LNCAP (cell line): ENCODE measurements around the gene PRDM5.

Experiments
- CTCF ChIP-seq: fragments of 450-650 bp; IDR thresholded peaks from 2 replicates; pipeline ENCODE4 v1.5.1; 2017; ENCODE audit warnings: mild to moderate bottlenecking

Gene PRDM5

GRCh38 chr4:120903419-120903818, 19.1 kb downstream of the PRDM5 start:
- no peak for TF ChIP-seq CTCF

- TF ChIP-seq CTCF, result no peak
These were observed 19.6 kb downstream of the PRDM5 start for GRCh38 chr4:120902925-120903324.

GRCh38 chr4:120901731-120902130, 20.8 kb downstream of the PRDM5 start:
- TF ChIP-seq CTCF, result no peak

GRCh38 chr4:120897981-120898719, 24.4 kb downstream of the PRDM5 start:
- TF ChIP-seq CTCF, result no peak

- TF ChIP-seq CTCF, result no peak
These were observed 27.0 kb downstream of the PRDM5 start for GRCh38 chr4:120895554-120895953.

- no peak for TF ChIP-seq CTCF
These were observed 29.2 kb downstream of the PRDM5 start for GRCh38 chr4:120893314-120893713.

- no peak for TF ChIP-seq CTCF
These were observed 36.3 kb downstream of the PRDM5 start for GRCh38 chr4:120886191-120886590.

GRCh38 chr4:120881846-120882245, 40.7 kb downstream of the PRDM5 start:
- TF ChIP-seq CTCF, result no peak
